Natural killer cell (primary cell): ENCODE results near the gene RHEX. TPM values are rescaled to one million over a fixed set of nuclear protein-coding genes. Genes with fewer than 3 reads are reported as not detected.

Experiments
- ATAC-seq, 3 donors: fragments of 150-1000 bp in 2 of 3; fragments of 200-7000 bp in 1 of 3; cut with Tn5 transposase; 1 replicate in 1 of 3; 2 replicates in 2 of 3; pipeline ENCODE4 v1.10.0; 2021; ENCODE audit warnings: mild to moderate bottlenecking in 2 of 3, moderate library complexity in 2 of 3
- DNase-seq, 2 donors: peaks; one replicate each; pipeline versions ENCODE4 v3.0.0 to v3.0.0-alpha.2; 2013 to 2021; ENCODE audit warnings: mixed read lengths in 1 of 2
- H3K27ac ChIP-seq: one replicate; pipeline ENCODE4 v1.5.1; 2013; ENCODE audit warnings: mild to moderate bottlenecking, low read length
- H3K27me3 ChIP-seq: one replicate; pipeline ENCODE4 v1.6.1; 2013; ENCODE audit warnings: low read length; ENCODE audit not compliant: control insufficient read depth, insufficient read depth
- H3K36me3 ChIP-seq: one replicate; pipeline ENCODE4 v1.6.1; 2013; ENCODE audit warnings: low read length; ENCODE audit not compliant: control insufficient read depth, insufficient read depth
- H3K4me1 ChIP-seq: one replicate; pipeline ENCODE4 v1.6.1; 2013; ENCODE audit warnings: low read length; ENCODE audit not compliant: control insufficient read depth, insufficient read depth
- H3K4me3 ChIP-seq: one replicate; pipeline ENCODE4 v1.5.1; 2013; ENCODE audit warnings: low read length
- H3K9me3 ChIP-seq: one replicate; pipeline ENCODE4 v1.6.1; 2013; ENCODE audit warnings: low read length; ENCODE audit not compliant: control insufficient read depth, insufficient read depth
- H3K27ac Mint-ChIP-seq, 2 donors: one replicate each; pipeline ENCODE4 v1.8.0; 2022; ENCODE audit warnings: mild to moderate bottlenecking in 2 of 2, mixed read lengths in 2 of 2, moderate library complexity in 1 of 2
- H3K27me3 Mint-ChIP-seq, 2 donors: one replicate each; pipeline ENCODE4 v1.8.0; 2022; ENCODE audit warnings: low read depth in 2 of 2, mixed read lengths in 2 of 2
- H3K36me3 Mint-ChIP-seq: one replicate; pipeline ENCODE4 v1.8.0; 2022; ENCODE audit warnings: mixed read lengths
- H3K4me1 Mint-ChIP-seq, 2 donors: one replicate each; pipeline ENCODE4 v1.8.0; 2022; ENCODE audit warnings: mixed read lengths in 2 of 2
- H3K4me3 Mint-ChIP-seq: one replicate; pipeline ENCODE4 v1.8.0; 2022; ENCODE audit warnings: mild to moderate bottlenecking, moderate library complexity, mixed read lengths
- H3K9me3 Mint-ChIP-seq, 2 donors: one replicate each; pipeline ENCODE4 v1.8.0; 2022; ENCODE audit warnings: mixed read lengths in 2 of 2
- CTCF ChIP-seq: fragments of 200-600 bp; IDR thresholded peaks from one replicate; pipeline ENCODE4 v1.8.0; 2022; ENCODE audit warnings: antibody characterized with exemption
- WGBS: methylation state at CpG from one replicate; pipeline ENCODE4 v1.1.7; 2013; ENCODE audit warnings: missing lambda C conversion rate; ENCODE audit not compliant: insufficient coverage; 5-methylcytosine and 5-hydroxymethylcytosine counted together
- intact Hi-C: fragments of 100-400 bp; cut with micrococcal nuclease; formaldehyde crosslinking; loops from one replicate; pipeline ENCODE4 v1.14.2; 2022
- total RNA-seq, 4 donors: library from RNA; stranded (reverse); fragments of 120-200 nt in 1 of 4; gene quantifications; one replicate each; pipeline versions ENCODE4 v1.2.3 to v1.2.4, GENCODE V29; 2013 to 2022

Gene RHEX
- total RNA-seq, 3 donors from 2014 or later (not counting 1 experiment from before 2014, with no cell fraction given) = 0.24 to 21.3 TPM; not detected in 1

- Histone ChIP-seq H3K27ac (no peak overlapping the region), H3K27me3 (peaks cover 9% of the 10 kb centered on the region), H3K9me3 (no peaks in the 10 kb centered on the region), H3K4me1 (peaks cover 8% of the 10 kb centered on the region), H3K36me3 (no peaks in the 10 kb centered on the region), H3K4me3 (no peak overlapping the region)
- peaks cover 34 to 51% of the 10 kb centered on the region in 2 donors for H3K27me3 Mint-ChIP-seq
- ATAC-seq (no peak), DNase-seq (no peak)
- intact Hi-C loops = no loop called here
- H3K9me3 Mint-ChIP-seq = no peaks in the 10 kb centered on the region
- TF ChIP-seq CTCF = no peak
- WGBS = 43% methylated on average over 6 of the region's 6 CpGs
- H3K27ac Mint-ChIP-seq = no peak overlapping the region
- peaks cover 0 to 11% of the 10 kb centered on the region in 2 donors for H3K4me1 Mint-ChIP-seq
- no peak overlapping the region for H3K4me3 Mint-ChIP-seq
- peaks cover under 1% of the 10 kb centered on the region for H3K36me3 Mint-ChIP-seq
These were observed 62.0 kb downstream of the RHEX start for GRCh38 chr1:206114692-206115640.

GRCh38 chr1:206115791-206116190 is 62.8 kb downstream of the RHEX start:
- WGBS = 94% methylated on average over 8 of the region's 8 CpGs
- intact Hi-C loops = no loop called here
- H3K27ac ChIP-seq = no peak overlapping the region
- H3K4me1 Mint-ChIP-seq = peaks cover 0 to 11% of the 10 kb centered on the region in 2 donors
- H3K4me1 ChIP-seq = peaks cover 8% of the 10 kb centered on the region
- H3K9me3 ChIP-seq = no peaks in the 10 kb centered on the region
- no peak for ATAC-seq
- no peaks in the 10 kb centered on the region for H3K36me3 ChIP-seq
- no peak overlapping the region for H3K27ac Mint-ChIP-seq
- TF ChIP-seq CTCF = no peak
- H3K9me3 Mint-ChIP-seq = no peaks in the 10 kb centered on the region
- DNase-seq = no peak
- H3K36me3 Mint-ChIP-seq = peaks cover 9% of the 10 kb centered on the region
- peaks cover 11% of the 10 kb centered on the region for H3K27me3 ChIP-seq
- H3K27me3 Mint-ChIP-seq = peaks cover 40 to 59% of the 10 kb centered on the region in 2 donors
- no peak overlapping the region for H3K4me3 Mint-ChIP-seq
- no peak overlapping the region for H3K4me3 ChIP-seq

- peaks cover 0 to 11% of the 10 kb centered on the region in 2 donors for H3K4me1 Mint-ChIP-seq
- H3K4me3 Mint-ChIP-seq = no peak overlapping the region
- H3K9me3 Mint-ChIP-seq = peaks cover 3% of the 10 kb centered on the region in 2 donors
- intact Hi-C loops = no loop called here
- TF ChIP-seq CTCF = no peak
- H3K27me3 Mint-ChIP-seq = peaks cover 43 to 65% of the 10 kb centered on the region in 2 donors
- no peak overlapping the region for H3K27ac Mint-ChIP-seq
- H3K36me3 Mint-ChIP-seq = peaks cover 15% of the 10 kb centered on the region
- peaks cover 11% of the 10 kb centered on the region for H3K27me3 ChIP-seq
- ATAC-seq = no peak
- peaks cover 8% of the 10 kb centered on the region for H3K4me1 ChIP-seq
- no peak for DNase-seq
- no peak overlapping the region for H3K4me3 ChIP-seq
- no peaks in the 10 kb centered on the region for H3K36me3 ChIP-seq
- H3K27ac ChIP-seq = no peak overlapping the region
- WGBS = 93% methylated on average over 25 of the region's 25 CpGs
- H3K9me3 ChIP-seq = no peaks in the 10 kb centered on the region
These were observed 63.4 kb downstream of the RHEX start for GRCh38 chr1:206116191-206116872.
